PFSK-1 (cell line): ENCODE measurements around the gene GIMAP1.

Experiments used
- FOXP2 ChIP-seq: optimal IDR thresholded peaks from 2 replicates; pipeline ENCODE3; 2011; ENCODE audit warnings: borderline replicate concordance, control low read depth, inconsistent platforms; ENCODE audit not compliant: insufficient read depth; ENCODE audit errors: extremely low read length, extremely low read depth
- POLR2AphosphoS5 ChIP-seq: IDR thresholded peaks from 2 replicates; pipeline ENCODE4 v1.6.1; 2012; ENCODE audit warnings: low read depth, mild to moderate bottlenecking, control low read depth, low read length, moderate library complexity
- TF ChIP-seq, protein P1 (sequence below), 2 experiments: IDR thresholded peaks; 2 replicates each; pipeline versions ENCODE4 v1.6.1 to v1.8.0; 2011 to 2012; ENCODE audit warnings: low read depth in 2 of 2, low read length in 2 of 2, control low read depth in 1 of 2, inconsistent platforms in 1 of 2, mild to moderate bottlenecking in 1 of 2, moderate library complexity in 1 of 2; ENCODE audit not compliant: insufficient read depth in 1 of 2

DNA sequence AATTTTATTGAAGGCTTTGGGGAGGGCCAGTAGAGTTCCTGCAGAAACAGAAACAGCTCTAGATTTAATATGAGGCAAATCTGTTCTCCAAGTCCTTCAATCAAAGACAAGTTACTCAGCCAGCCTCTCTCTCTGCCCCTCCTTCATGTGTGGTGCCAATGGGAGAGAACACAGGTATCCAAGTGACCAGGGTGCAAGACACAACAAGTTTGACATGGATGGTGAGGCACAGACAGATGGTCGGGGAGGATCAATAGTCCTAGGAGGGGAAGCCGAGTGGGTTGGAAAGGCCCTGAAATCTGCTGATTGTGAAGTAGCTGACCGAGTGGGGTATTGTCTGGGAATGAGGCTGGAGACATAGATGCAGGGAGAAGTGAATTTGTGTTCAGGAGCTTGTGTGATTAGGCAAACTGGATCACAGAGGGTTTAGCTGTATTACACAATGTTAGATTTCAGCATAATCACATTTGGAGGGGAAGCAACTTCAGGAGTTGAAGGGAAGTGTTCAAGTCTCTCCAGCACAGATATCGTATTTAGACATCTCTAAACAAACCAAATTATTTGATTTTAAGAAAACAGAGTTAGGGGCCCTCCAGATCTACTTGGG, 1.5 kb downstream of the GIMAP1 start:
- TF ChIP-seq POLR2AphosphoS5 (no peak), FOXP2 (no peak)
- TF ChIP-seq, protein P1, sequence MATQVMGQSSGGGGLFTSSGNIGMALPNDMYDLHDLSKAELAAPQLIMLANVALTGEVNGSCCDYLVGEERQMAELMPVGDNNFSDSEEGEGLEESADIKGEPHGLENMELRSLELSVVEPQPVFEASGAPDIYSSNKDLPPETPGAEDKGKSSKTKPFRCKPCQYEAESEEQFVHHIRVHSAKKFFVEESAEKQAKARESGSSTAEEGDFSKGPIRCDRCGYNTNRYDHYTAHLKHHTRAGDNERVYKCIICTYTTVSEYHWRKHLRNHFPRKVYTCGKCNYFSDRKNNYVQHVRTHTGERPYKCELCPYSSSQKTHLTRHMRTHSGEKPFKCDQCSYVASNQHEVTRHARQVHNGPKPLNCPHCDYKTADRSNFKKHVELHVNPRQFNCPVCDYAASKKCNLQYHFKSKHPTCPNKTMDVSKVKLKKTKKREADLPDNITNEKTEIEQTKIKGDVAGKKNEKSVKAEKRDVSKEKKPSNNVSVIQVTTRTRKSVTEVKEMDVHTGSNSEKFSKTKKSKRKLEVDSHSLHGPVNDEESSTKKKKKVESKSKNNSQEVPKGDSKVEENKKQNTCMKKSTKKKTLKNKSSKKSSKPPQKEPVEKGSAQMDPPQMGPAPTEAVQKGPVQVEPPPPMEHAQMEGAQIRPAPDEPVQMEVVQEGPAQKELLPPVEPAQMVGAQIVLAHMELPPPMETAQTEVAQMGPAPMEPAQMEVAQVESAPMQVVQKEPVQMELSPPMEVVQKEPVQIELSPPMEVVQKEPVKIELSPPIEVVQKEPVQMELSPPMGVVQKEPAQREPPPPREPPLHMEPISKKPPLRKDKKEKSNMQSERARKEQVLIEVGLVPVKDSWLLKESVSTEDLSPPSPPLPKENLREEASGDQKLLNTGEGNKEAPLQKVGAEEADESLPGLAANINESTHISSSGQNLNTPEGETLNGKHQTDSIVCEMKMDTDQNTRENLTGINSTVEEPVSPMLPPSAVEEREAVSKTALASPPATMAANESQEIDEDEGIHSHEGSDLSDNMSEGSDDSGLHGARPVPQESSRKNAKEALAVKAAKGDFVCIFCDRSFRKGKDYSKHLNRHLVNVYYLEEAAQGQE (IDR thresholded peaks at IDR 0.05; ENCODE audit: insufficient read depth in 1 of 2, low read depth in 2 of 2, low read length in 2 of 2) = no peak
